Measurements from ENCODE around the gene NFAM1.

DNA sequence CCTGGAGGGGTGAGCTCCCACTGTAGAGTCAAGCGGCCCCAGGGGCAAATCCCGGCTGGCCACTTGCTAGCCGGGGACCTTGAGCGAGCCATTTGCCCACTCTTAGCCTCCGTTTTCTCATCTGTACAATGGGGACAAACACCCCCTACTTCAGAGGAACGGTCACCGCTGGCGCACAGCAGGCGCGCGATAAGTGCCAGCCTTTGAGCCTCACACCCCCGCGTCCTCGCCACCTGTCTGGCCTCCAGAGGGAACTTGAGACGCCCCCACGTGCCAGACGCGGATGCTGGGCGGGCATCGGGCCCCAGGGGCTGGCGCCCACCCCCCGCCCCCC, 89.1 kb downstream of the NFAM1 start:
- TF ChIP-seq TAF1 (IDR thresholded peaks at IDR 0.05; ENCODE audit: borderline replicate concordance, low read depth, low read length), result no peak
- no peak for TF ChIP-seq POLR2A (IDR thresholded peaks at IDR 0.05; ENCODE audit: low read depth, low read length)
